NOMO-1 treated with DMSO at 0.1 percent for 48 hours (cell line): ENCODE measurements around the gene SLC4A4.
"Not testable (repeated sequence)": the region's sequence is repeated elsewhere in the genome, so short reads cannot be mapped to it uniquely, and the experiment has no call there.

ENCODE experiments used
- DNase-seq: peaks from one replicate; lab custom pipeline; 2025; ENCODE audit not compliant: unreplicated experiment; lab: John Stamatoyannopoulos, UW

SLC4A4 gene

DNA sequence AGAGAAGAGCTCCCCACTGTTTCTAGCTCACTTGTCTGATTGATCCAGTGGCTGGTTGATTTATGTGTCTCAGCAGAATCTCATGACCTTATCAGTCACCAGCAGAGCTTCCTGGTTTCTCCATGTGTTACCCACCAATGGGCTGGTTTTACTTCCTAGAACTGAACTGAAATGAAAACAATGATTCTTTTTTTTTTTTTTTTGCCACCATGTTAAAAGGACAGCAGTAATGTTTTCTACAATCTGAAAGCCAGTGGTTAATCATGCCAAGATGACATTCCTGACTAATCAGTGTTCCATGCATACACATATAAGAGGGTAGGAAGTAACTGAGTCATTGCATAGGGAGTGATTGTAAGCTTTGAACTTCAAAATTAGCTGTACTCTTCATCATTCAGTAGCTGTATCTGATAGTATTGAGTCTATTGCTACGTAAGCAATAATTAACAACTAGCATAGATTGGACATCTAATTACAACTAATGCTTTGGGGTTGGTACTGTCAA lies 67.7 kb downstream of the SLC4A4 start:
- no peak for DNase-seq

DNA sequence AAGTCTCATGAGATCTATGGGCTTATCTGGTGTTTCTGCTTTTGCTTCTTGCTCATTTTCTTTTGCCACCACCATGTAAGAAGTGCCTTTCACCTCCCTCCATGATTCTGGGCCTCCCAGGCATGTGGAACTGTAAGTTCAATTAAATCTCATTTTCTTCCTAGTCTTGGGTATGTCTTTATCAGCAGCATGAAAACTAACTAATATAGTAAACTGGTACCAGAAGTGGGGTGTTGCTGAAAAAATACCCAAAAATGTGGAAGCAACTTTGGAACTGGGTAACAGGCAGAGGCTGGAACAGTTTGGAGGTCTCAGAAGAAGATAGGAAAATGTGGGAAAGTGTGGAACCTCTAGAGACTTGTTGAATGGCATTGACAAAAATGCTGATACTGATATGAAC lies 70.1 kb downstream of the SLC4A4 start:
- DNase-seq, result not testable (repeated sequence)

GRCh38 chr4:71411981-71412380 lies 73.2 kb downstream of the SLC4A4 start:
- no peak for DNase-seq

DNA sequence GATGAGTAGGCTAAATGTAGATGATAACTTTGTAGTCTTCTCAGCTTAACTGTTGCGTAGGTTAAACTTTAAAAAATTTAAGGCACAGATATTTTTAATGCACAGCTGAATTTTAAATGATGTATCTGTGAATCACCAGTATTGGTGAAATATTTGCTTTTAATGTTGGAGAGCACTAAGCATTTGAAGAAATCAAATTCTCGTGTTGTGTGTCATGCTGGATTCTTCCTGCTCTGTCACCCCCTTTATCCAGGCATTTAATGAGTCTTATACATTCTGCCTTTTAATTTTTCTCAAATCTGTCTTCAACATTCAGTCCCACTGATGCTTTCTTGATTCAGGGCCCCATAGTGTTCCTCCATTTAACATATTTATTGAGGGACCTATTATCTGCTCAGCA lies 76.7 kb downstream of the SLC4A4 start:
- DNase-seq, result no peak

GRCh38 chr4:71417150-71417549 lies 78.3 kb downstream of the SLC4A4 start:
- DNase-seq, result no peak

DNA sequence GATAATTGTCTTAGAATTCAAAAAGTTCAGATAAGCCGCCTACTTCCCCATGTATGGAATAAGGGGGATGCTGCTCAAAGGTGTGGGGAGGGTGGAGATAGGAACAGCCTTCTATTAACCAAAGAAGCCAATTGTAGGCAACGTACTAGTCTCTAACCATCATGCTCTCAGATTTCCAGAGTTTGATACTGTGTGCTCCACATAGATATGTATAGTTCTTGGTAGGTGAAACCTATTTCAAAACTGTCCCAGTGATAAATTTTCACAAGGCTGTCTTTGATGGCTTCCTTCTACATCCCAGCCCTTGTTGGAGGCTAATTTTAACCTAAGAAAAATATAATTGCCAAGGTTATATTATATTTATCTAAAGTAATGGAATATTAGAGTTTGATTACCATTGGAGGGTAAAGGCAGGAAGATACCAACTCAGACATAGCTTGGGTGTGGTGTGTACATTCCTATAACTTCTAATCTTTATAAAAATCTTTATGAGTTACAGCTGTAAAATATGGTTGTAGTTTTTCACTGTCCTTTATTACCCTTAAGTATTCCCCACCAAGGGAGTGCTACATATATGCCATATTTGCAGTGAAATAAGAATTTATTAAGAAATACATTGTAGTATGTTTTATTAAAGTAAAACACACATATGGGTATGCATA lies 87.7 kb downstream of the SLC4A4 start:
- DNase-seq, result no peak

- no peak for DNase-seq
These were observed 90.3 kb downstream of the SLC4A4 start for GRCh38 chr4:71429106-71429505.

- no peak for DNase-seq
These were observed 91.1 kb downstream of the SLC4A4 start for GRCh38 chr4:71429962-71430361.

GRCh38 chr4:71430609-71431008 lies 91.8 kb downstream of the SLC4A4 start:
- no peak for DNase-seq

DNA sequence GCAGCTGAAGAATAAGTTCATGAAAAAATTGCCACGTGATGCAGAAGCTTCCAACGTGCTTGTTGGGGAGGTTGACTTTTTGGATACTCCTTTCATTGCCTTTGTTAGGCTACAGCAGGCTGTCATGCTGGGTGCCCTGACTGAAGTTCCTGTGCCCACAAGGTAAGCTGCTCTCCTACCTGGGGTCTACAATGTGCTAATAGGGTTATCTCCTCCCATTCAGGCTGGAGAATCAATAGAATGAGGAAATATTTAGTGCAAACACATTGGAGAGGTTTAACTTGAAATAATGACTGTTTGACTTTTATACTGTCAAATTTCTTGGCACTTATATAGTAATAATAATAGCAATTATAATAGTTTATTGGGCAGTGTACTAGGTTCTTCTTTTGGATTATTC lies 101.8 kb downstream of the SLC4A4 start:
- no peak for DNase-seq

- no peak for DNase-seq
These were observed 102.7 kb downstream of the SLC4A4 start for GRCh38 chr4:71441186-71442169.

DNA sequence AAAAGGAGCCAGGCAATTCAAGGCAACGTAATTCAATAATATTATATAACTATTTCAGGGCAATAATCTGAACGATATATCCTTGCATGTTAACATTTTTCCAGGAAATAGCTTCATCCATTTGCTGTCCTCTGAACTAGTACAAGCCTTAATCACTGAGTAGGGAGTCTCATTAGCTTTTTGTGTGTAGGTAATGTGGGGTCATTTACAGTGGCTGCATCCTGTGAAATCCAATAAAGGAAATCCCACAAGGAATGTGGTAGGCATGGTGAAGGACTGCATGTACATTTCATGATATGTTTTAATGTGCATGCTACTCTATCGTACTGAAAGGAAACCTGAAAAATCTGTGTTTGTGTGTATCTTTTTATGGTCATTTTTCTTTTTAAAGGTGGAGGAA lies 103.5 kb downstream of the SLC4A4 start:
- no peak for DNase-seq

GRCh38 chr4:71444395-71444794 lies 105.6 kb downstream of the SLC4A4 start:
- no peak for DNase-seq

GRCh38 chr4:71445811-71446210 lies 107.0 kb downstream of the SLC4A4 start:
- DNase-seq, result no peak

DNA sequence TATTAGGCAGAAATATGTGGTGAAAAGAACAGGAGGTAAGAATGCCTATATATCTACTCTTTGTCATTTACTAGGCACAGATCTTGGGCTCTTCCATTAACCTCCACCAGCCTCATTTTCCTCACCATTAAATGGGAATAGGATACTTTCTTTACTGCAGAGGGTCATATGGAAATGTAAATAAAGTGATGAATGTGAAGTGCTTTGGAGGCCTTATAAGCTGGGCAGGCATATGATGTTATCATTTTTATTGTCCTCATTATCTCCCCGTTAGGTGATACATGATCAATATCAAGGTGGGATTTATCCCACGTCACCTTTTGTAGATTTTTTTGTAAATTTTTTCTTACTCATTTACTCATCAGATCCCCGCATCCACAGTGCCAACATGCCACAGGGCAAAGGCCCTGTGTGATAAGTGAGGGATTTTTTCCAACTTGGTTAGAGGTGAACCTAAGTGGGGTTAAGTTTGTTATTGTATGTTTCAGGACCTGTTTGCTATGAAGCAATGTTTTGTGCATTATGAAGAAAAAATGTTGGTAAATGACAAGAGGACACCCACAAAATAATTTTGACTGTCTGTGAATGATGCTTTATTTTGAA lies 107.8 kb downstream of the SLC4A4 start:
- no peak for DNase-seq

- DNase-seq, result no peak
These were observed 110.2 kb downstream of the SLC4A4 start for GRCh38 chr4:71449040-71449439.

GRCh38 chr4:71449878-71450277 lies 111.1 kb downstream of the SLC4A4 start:
- no peak for DNase-seq

DNA sequence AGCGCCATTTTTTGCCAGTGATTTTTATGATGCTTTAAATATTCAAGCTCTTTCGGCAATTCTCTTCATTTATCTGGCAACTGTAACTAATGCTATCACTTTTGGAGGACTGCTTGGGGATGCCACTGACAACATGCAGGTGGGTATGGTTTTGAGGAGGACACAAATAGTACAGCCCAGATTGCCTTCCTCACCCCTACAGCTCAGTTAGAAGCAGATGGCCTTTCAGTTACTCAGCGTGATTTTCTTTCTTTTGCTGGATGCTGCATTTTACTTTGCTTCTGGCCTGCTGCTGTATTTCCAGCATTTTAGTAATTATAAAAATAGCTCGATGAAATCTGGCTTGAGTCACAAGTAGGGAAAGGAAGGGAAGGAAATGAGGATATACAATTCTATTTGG lies 114.7 kb downstream of the SLC4A4 start:
- no peak for DNase-seq

GRCh38 chr4:71456841-71457240 lies 118.0 kb downstream of the SLC4A4 start:
- DNase-seq, result no peak

GRCh38 chr4:71460371-71460770 lies 121.6 kb downstream of the SLC4A4 start:
- DNase-seq, result no peak

DNA sequence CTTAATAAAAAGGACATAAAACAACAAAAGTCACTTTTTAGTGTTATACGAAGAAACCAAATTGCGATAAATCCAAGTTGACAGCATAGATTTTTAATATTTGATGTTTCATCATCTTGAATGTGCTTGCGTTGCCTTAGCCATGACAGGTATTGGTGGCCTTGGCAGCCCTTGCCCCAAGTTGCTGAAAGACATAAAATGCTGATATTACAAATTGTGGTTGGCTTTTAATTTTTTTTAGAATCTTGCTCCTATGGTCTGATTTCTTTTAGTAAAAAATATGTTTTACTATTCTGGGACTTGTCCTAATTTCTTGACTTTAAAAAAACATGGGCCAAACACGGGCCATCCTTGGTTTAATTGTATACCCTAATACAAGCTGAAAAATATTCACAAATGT lies 122.6 kb downstream of the SLC4A4 start:
- DNase-seq, result no peak

DNA sequence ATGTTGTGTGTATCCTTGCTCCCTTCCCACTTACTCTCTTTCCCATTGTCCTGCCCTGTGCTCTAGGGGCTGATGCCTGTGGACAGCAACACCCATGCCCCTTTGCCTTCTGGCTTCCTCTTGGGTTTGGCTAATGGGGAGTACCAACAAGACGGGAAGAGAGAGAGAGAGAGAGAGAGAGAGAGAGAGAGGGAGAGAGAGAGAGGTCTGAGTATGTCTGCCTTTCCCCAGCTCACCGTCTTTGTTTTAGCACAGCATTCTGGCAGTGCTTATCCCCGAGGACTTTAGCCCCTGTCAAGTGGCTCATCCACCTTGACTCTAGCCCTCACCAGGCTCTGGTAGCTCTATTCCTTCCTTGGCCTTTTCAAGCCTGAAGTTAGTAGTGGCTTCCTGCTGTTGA lies 128.0 kb downstream of the SLC4A4 start:
- no peak for DNase-seq
